Breast epithelium (tissue), 3 donors: ENCODE data around the gene TTI1.

ENCODE experiments used
- CTCF ChIP-seq, 3 donors: fragments of 450-650 bp; IDR thresholded peaks; one replicate each; pipeline ENCODE4 v1.5.1; 2016 to 2017; ENCODE audit warnings: antibody characterized with exemption in 3 of 3, mild to moderate bottlenecking in 3 of 3, moderate library complexity in 3 of 3
- POLR2A ChIP-seq: fragments of 450-650 bp; IDR thresholded peaks from one replicate; pipeline ENCODE4 v1.6.1; 2016; ENCODE audit warnings: antibody characterized with exemption, mild to moderate bottlenecking, moderate library complexity

- TF ChIP-seq CTCF (IDR thresholded peaks at IDR 0.05) = no peak
- TF ChIP-seq POLR2A = no peak
Observed at GRCh38 chr20:37969949-37970855, 63.1 kb downstream of the TTI1 start.
